ENCODE measurements around the gene TRIM71. TPM values are rescaled to one million over a fixed set of nuclear protein-coding genes. Genes with fewer than 3 reads are reported as not detected.

TRIM71 gene
- total RNA-seq, 1 experiment from 2014 or later, result 274 TPM

GRCh38 chr3:32816439-32817256 lies 1.1 kb upstream of the TRIM71 start (continued):
- TF ChIP-seq ZNF396 (CRISPR knock-in tag; IDR thresholded peaks at IDR 0.05; ENCODE audit: borderline replicate concordance), result no peak
- TF ChIP-seq PREB (CRISPR knock-in tag; IDR thresholded peaks at IDR 0.05; ENCODE audit: borderline replicate concordance), result no peak
- TF ChIP-seq SMAD3 (CRISPR knock-in tag; IDR thresholded peaks at IDR 0.05; ENCODE audit: borderline replicate concordance), result no peak
- TF ChIP-seq ZMAT4 (CRISPR knock-in tag; IDR thresholded peaks at IDR 0.05), result no peak
- TF ChIP-seq, protein P1, sequence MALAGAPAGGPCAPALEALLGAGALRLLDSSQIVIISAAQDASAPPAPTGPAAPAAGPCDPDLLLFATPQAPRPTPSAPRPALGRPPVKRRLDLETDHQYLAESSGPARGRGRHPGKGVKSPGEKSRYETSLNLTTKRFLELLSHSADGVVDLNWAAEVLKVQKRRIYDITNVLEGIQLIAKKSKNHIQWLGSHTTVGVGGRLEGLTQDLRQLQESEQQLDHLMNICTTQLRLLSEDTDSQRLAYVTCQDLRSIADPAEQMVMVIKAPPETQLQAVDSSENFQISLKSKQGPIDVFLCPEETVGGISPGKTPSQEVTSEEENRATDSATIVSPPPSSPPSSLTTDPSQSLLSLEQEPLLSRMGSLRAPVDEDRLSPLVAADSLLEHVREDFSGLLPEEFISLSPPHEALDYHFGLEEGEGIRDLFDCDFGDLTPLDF (CRISPR knock-in tag; IDR thresholded peaks at IDR 0.05), result peak; percentile 49; the same call in 1 of the 2 replicates
- TF ChIP-seq, protein P2, sequence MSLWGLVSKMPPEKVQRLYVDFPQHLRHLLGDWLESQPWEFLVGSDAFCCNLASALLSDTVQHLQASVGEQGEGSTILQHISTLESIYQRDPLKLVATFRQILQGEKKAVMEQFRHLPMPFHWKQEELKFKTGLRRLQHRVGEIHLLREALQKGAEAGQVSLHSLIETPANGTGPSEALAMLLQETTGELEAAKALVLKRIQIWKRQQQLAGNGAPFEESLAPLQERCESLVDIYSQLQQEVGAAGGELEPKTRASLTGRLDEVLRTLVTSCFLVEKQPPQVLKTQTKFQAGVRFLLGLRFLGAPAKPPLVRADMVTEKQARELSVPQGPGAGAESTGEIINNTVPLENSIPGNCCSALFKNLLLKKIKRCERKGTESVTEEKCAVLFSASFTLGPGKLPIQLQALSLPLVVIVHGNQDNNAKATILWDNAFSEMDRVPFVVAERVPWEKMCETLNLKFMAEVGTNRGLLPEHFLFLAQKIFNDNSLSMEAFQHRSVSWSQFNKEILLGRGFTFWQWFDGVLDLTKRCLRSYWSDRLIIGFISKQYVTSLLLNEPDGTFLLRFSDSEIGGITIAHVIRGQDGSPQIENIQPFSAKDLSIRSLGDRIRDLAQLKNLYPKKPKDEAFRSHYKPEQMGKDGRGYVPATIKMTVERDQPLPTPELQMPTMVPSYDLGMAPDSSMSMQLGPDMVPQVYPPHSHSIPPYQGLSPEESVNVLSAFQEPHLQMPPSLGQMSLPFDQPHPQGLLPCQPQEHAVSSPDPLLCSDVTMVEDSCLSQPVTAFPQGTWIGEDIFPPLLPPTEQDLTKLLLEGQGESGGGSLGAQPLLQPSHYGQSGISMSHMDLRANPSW (CRISPR knock-in tag; conservative IDR thresholded peaks at IDR 0.05; ENCODE audit: low read depth), result no peak
- no peak for TF ChIP-seq SP1 (CRISPR knock-in tag; conservative IDR thresholded peaks at IDR 0.05)
- TF ChIP-seq ZNF232 (CRISPR knock-in tag; IDR thresholded peaks at IDR 0.05), result no peak
- peak; percentile 32; the same call in 1 of the 2 replicates for TF ChIP-seq ZNF423 (CRISPR knock-in tag; IDR thresholded peaks at IDR 0.05)
- no peak for TF ChIP-seq ZNF532 (CRISPR knock-in tag; IDR thresholded peaks at IDR 0.05; ENCODE audit: borderline replicate concordance)
- TF ChIP-seq, protein P3, sequence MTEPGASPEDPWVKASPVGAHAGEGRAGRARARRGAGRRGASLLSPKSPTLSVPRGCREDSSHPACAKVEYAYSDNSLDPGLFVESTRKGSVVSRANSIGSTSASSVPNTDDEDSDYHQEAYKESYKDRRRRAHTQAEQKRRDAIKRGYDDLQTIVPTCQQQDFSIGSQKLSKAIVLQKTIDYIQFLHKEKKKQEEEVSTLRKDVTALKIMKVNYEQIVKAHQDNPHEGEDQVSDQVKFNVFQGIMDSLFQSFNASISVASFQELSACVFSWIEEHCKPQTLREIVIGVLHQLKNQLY (CRISPR knock-in tag; IDR thresholded peaks at IDR 0.05), result no peak
- no peak for TF ChIP-seq USF1 (CRISPR knock-in tag; IDR thresholded peaks at IDR 0.05)
- TF ChIP-seq, protein P4, sequence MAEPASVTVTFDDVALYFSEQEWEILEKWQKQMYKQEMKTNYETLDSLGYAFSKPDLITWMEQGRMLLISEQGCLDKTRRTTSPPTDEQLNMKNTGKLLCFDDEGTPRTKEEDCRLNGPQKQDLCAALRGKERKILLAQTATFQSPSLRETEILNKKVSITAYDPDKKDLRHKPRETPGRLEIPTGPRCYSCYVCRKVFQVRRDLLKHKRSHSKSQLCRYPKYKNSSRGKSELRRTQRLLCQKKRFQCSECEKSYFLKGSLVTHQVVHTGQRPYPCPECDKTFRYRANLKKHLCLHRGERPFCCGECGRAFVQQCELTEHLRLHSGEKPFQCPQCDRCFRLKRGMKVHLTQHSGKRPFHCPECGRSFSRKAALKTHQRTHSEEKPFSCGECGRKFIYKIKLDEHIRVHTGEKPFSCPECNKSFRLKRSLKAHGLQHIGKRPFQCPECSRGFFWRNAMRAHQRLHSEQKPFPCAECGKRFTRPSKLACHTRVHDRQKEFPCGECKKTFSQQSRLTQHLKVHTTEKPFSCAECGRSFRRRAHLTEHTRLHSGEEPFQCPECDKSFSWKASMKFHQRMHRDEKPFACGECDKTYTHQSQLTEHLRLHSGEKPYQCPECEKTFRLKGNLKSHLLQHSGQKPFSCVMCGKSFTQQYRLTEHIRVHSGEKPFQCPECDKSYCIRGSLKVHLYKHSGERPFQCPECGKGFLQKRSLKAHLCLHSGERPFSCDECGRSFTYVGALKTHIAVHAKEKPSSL (CRISPR knock-in tag; conservative IDR thresholded peaks at IDR 0.05), result no peak; the same call in 1 of the 2 replicates
- peak; percentile 81; the same call in 1 of the 2 replicates for TF ChIP-seq IRF1 (CRISPR knock-in tag; IDR thresholded peaks at IDR 0.05)
- TF ChIP-seq HMGA2 (CRISPR knock-in tag; IDR thresholded peaks at IDR 0.05), result no peak
- no peak for TF ChIP-seq EMX1 (CRISPR knock-in tag; IDR thresholded peaks at IDR 0.05)
- no peak for TF ChIP-seq ERG (CRISPR knock-in tag; IDR thresholded peaks at IDR 0.05)
- TF ChIP-seq TP53 (CRISPR knock-in tag; IDR thresholded peaks at IDR 0.05), result peak; percentile 81; the same call in 1 of the 2 replicates
